ENCODE results near the gene RNASEH1. TPM values are rescaled to one million over a fixed set of nuclear protein-coding genes. Genes with fewer than 3 reads are reported as not detected.

The RNASEH1 gene
- total RNA-seq, 3 donors from 2014 or later, result 14.4 to 24.2 (median 19.5) TPM

GRCh38 chr2:3534251-3534814 lies 23.8 kb downstream of the RNASEH1 start:
- no peaks in the 10 kb centered on the region for H3K36me3 ChIP-seq (ENCODE audit: low read depth)
- intact Hi-C loops (cut with DNase I, micrococcal nuclease), result no loop called here
- H3K4me1 ChIP-seq (ENCODE audit: low read depth), result no peaks in the 10 kb centered on the region
- no peak overlapping the region for H3K4me3 ChIP-seq
- no peak for TF ChIP-seq CTCF (IDR thresholded peaks at IDR 0.05)
- DNase-seq (no peak), ATAC-seq (no peak)
- no peaks in the 10 kb centered on the region for H3K9me3 ChIP-seq

GRCh38 chr2:3533836-3534235 lies 24.3 kb downstream of the RNASEH1 start:
- intact Hi-C loops (cut with DNase I, micrococcal nuclease), result no loop called here
- no peaks in the 10 kb centered on the region for H3K4me1 ChIP-seq (ENCODE audit: low read depth)
- H3K36me3 ChIP-seq (ENCODE audit: low read depth), result no peaks in the 10 kb centered on the region
- TF ChIP-seq CTCF (IDR thresholded peaks at IDR 0.05), result no peak
- no peak overlapping the region for H3K4me3 ChIP-seq
- no peaks in the 10 kb centered on the region for H3K9me3 ChIP-seq
- DNase-seq (no peak), ATAC-seq (no peak)

GRCh38 chr2:3532941-3533340 lies 25.2 kb downstream of the RNASEH1 start:
- Histone ChIP-seq H3K4me3 (no peak overlapping the region), H3K36me3 (ENCODE audit: low read depth) (no peaks in the 10 kb centered on the region), H3K4me1 (ENCODE audit: low read depth) (no peaks in the 10 kb centered on the region), H3K9me3 (no peaks in the 10 kb centered on the region)
- ATAC-seq (no peak), DNase-seq (no peak)
- no peak for TF ChIP-seq CTCF (IDR thresholded peaks at IDR 0.05)
- intact Hi-C loops (cut with DNase I, micrococcal nuclease), result no loop called here

- no peak for DNase-seq
Observed at GRCh38 chr2:3529316-3530025, 28.7 kb downstream of the RNASEH1 start.

More at GRCh38 chr2:3529316-3530025, 28.7 kb downstream of the RNASEH1 start:
- TF ChIP-seq CTCF (IDR thresholded peaks at IDR 0.05), result no peak
- H3K4me3 ChIP-seq, result no peak overlapping the region
- H3K36me3 ChIP-seq (ENCODE audit: low read depth), result no peaks in the 10 kb centered on the region
- intact Hi-C loops (cut with DNase I, micrococcal nuclease), result no loop called here
- H3K9me3 ChIP-seq, result no peaks in the 10 kb centered on the region
- no peaks in the 10 kb centered on the region for H3K4me1 ChIP-seq (ENCODE audit: low read depth)
- no peak for ATAC-seq
